ENCODE results near the gene PINK1.

Gene PINK1

GRCh38 chr1:20611652-20612051 is 21.6 kb upstream of the PINK1 start:
- no peak for DNase-seq

GRCh38 chr1:20612221-20612746 is 21.0 kb upstream of the PINK1 start:
- no peak for DNase-seq

- no peak for DNase-seq
These were observed 19.1 kb upstream of the PINK1 start for GRCh38 chr1:20614131-20614579.

- DNase-seq = peak; percentile 53
These were observed 17.1 kb upstream of the PINK1 start for GRCh38 chr1:20615946-20616846.

- DNase-seq = no peak
These were observed 16.3 kb upstream of the PINK1 start for GRCh38 chr1:20616847-20617487.

- no peak for DNase-seq
These were observed 14.7 kb upstream of the PINK1 start for GRCh38 chr1:20618550-20618949.

GRCh38 chr1:20619999-20620398 is 13.3 kb upstream of the PINK1 start:
- DNase-seq = no peak

- no peak for DNase-seq
These were observed 12.2 kb upstream of the PINK1 start for GRCh38 chr1:20621012-20621411.

- no peak for DNase-seq
These were observed 8.5 kb upstream of the PINK1 start for GRCh38 chr1:20624709-20625108.

- DNase-seq = peak; percentile 7
These were observed 7.8 kb upstream of the PINK1 start for GRCh38 chr1:20625176-20626097.

- DNase-seq = no peak
These were observed 7.2 kb upstream of the PINK1 start for GRCh38 chr1:20626098-20626427.

- DNase-seq = no peak
These were observed 6.7 kb upstream of the PINK1 start for GRCh38 chr1:20626524-20626923.

GRCh38 chr1:20630729-20631128 is 2.5 kb upstream of the PINK1 start:
- DNase-seq = peak; percentile 10

- DNase-seq = no peak
These were observed 872 bp upstream of the PINK1 start for GRCh38 chr1:20632386-20632785.

- DNase-seq = no peak
These were observed 871 bp downstream of the PINK1 start for GRCh38 chr1:20634065-20634593.

GRCh38 chr1:20634594-20635084 is 1.4 kb downstream of the PINK1 start:
- DNase-seq = peak; percentile 80

GRCh38 chr1:20636785-20637347 is 3.6 kb downstream of the PINK1 start:
- DNase-seq = no peak

- DNase-seq = peak; percentile 69
These were observed 6.9 kb downstream of the PINK1 start for GRCh38 chr1:20640183-20640597.

- no peak for DNase-seq
These were observed 8.7 kb downstream of the PINK1 start for GRCh38 chr1:20641975-20642374.

- DNase-seq = no peak
These were observed 9.8 kb downstream of the PINK1 start for GRCh38 chr1:20643080-20643479.

- DNase-seq = no peak
These were observed 11.2 kb downstream of the PINK1 start for GRCh38 chr1:20644416-20644815.

GRCh38 chr1:20645414-20645813 is 12.2 kb downstream of the PINK1 start:
- no peak for DNase-seq

Data from OCI-M1 (cell line).